MM.1S (cell line): ENCODE data around the gene CDH4.

ENCODE experiments used
- DNase-seq: peaks from one replicate; pipeline ENCODE4 v3.0.0-alpha.2; 2015
- H2AFZ ChIP-seq: fragments of 300-600 bp; sonication (generic); 2 replicates; pipeline ENCODE4 v1.6.0; 2016; ENCODE audit warnings: antibody characterized with exemption, low read length
- H3F3A ChIP-seq: fragments of 300-600 bp; sonication (generic); 2 replicates; pipeline ENCODE4 v1.6.1; 2016; ENCODE audit warnings: mild to moderate bottlenecking, antibody characterized with exemption, low read length, moderate library complexity, mixed read lengths; ENCODE audit not compliant: insufficient read depth
- H3K27ac ChIP-seq: fragments of 300-600 bp; sonication (generic); 2 replicates; pipeline ENCODE4 v1.5.1; 2016; ENCODE audit warnings: mild to moderate bottlenecking, low read length
- H3K27me3 ChIP-seq: fragments of 300-600 bp; sonication (generic); replicated peaks from 2 replicates; pipeline ENCODE4 v1.6.0; 2016; ENCODE audit warnings: low read length; ENCODE audit not compliant: insufficient read depth
- H3K36me3 ChIP-seq: fragments of 300-600 bp; sonication (generic); replicated peaks from 2 replicates; pipeline ENCODE4 v1.6.1; 2016; ENCODE audit warnings: mild to moderate bottlenecking, low read length, mixed read lengths; ENCODE audit not compliant: insufficient read depth
- H3K4me1 ChIP-seq: fragments of 300-600 bp; sonication (generic); 2 replicates; pipeline ENCODE4 v1.6.1; 2016; ENCODE audit warnings: low read length, mixed read lengths
- H3K4me2 ChIP-seq: fragments of 300-600 bp; sonication (generic); 2 replicates; pipeline ENCODE4 v1.6.0; 2016; ENCODE audit warnings: low read depth, low read length
- H3K4me3 ChIP-seq: fragments of 300-600 bp; sonication (generic); 2 replicates; pipeline ENCODE4 v1.5.1; 2016; ENCODE audit warnings: low read length, mixed read lengths
- H3K79me2 ChIP-seq: fragments of 300-600 bp; sonication (generic); 2 replicates; pipeline ENCODE4 v1.6.1; 2016; ENCODE audit warnings: mixed run types, low read length, mixed read lengths
- H3K9ac ChIP-seq: fragments of 300-600 bp; sonication (generic); 2 replicates; pipeline ENCODE4 v1.6.1; 2016; ENCODE audit warnings: low read length, mixed read lengths
- H3K9me2 ChIP-seq: fragments of 300-600 bp; sonication (generic); replicated peaks from 2 replicates; pipeline ENCODE4 v1.6.1; 2016; ENCODE audit warnings: mild to moderate bottlenecking, low read length, mixed read lengths; ENCODE audit not compliant: insufficient read depth
- H3K9me3 ChIP-seq: fragments of 300-600 bp; sonication (generic); replicated peaks from 2 replicates; pipeline ENCODE4 v1.6.1; 2016; ENCODE audit warnings: mild to moderate bottlenecking, low read length, mixed read lengths; ENCODE audit not compliant: insufficient read depth
- H4K20me1 ChIP-seq: fragments of 300-600 bp; sonication (generic); 2 replicates; pipeline ENCODE4 v1.6.1; 2016; ENCODE audit warnings: mild to moderate bottlenecking, low read length, moderate library complexity, mixed read lengths; ENCODE audit not compliant: insufficient read depth
- CTCF ChIP-seq: fragments of 300-600 bp; sonication (generic); IDR thresholded peaks from 2 replicates; pipeline ENCODE4 v1.5.1; 2016; ENCODE audit warnings: antibody characterized with exemption, low read length, mixed read lengths
- EZH2 ChIP-seq: fragments of 300-600 bp; sonication (generic); optimal IDR thresholded peaks from 2 replicates; pipeline ENCODE3; 2017; ENCODE audit warnings: low read depth, mild to moderate bottlenecking, antibody characterized with exemption, low read length, mixed read lengths
- EZH2phosphoT487 ChIP-seq: fragments of 300-600 bp; sonication (generic); IDR thresholded peaks from 2 replicates; pipeline ENCODE4 v1.6.1; 2018; ENCODE audit warnings: antibody characterized with exemption, low read length

CDH4 gene

GRCh38 chr20:61938839-61939690 is 687.0 kb downstream of the CDH4 start:
- no peaks in the 10 kb centered on the region for H4K20me1 ChIP-seq
- H2AFZ ChIP-seq = no peak overlapping the region
- no peak overlapping the region for H3K4me3 ChIP-seq
- no peak overlapping the region for H3K27ac ChIP-seq
- no peak overlapping the region for H3K4me2 ChIP-seq
- H3K9ac ChIP-seq = no peak overlapping the region
- H3K4me1 ChIP-seq = no peaks in the 10 kb centered on the region
- DNase-seq = no peak
- H3K9me2 ChIP-seq = no peaks in the 10 kb centered on the region
- H3K9me3 ChIP-seq = no peaks in the 10 kb centered on the region
- no peaks in the 10 kb centered on the region for H3K79me2 ChIP-seq
- TF ChIP-seq EZH2 (no peak), EZH2phosphoT487 (no peak), CTCF (no peak)
- H3F3A ChIP-seq = no peaks in the 10 kb centered on the region
- peaks cover 68% of the 10 kb centered on the region for H3K27me3 ChIP-seq
- H3K36me3 ChIP-seq = no peaks in the 10 kb centered on the region

- no peaks in the 10 kb centered on the region for H3K4me1 ChIP-seq
- peaks cover 61% of the 10 kb centered on the region for H3K27me3 ChIP-seq
- H3K4me3 ChIP-seq = no peak overlapping the region
- no peak overlapping the region for H2AFZ ChIP-seq
- no peaks in the 10 kb centered on the region for H3K9me3 ChIP-seq
- H3K27ac ChIP-seq = no peak overlapping the region
- TF ChIP-seq CTCF = no peak
- H3K79me2 ChIP-seq = no peaks in the 10 kb centered on the region
- no peaks in the 10 kb centered on the region for H4K20me1 ChIP-seq
- H3K36me3 ChIP-seq = no peaks in the 10 kb centered on the region
- no peak overlapping the region for H3K4me2 ChIP-seq
- no peaks in the 10 kb centered on the region for H3K9me2 ChIP-seq
- DNase-seq = no peak
- H3K9ac ChIP-seq = no peak overlapping the region
- no peaks in the 10 kb centered on the region for H3F3A ChIP-seq
These were observed 687.8 kb downstream of the CDH4 start for GRCh38 chr20:61939691-61940360.

GRCh38 chr20:61940491-61940890 is 688.4 kb downstream of the CDH4 start:
- DNase-seq = no peak

More at GRCh38 chr20:61940491-61940890, 688.4 kb downstream of the CDH4 start:
- no peak overlapping the region for H3K9ac ChIP-seq
- H3K9me3 ChIP-seq = no peaks in the 10 kb centered on the region
- H3K79me2 ChIP-seq = no peaks in the 10 kb centered on the region
- no peaks in the 10 kb centered on the region for H3K9me2 ChIP-seq
- H3F3A ChIP-seq = no peaks in the 10 kb centered on the region
- no peaks in the 10 kb centered on the region for H3K36me3 ChIP-seq
- H3K4me2 ChIP-seq = no peak overlapping the region
- H3K27me3 ChIP-seq = peaks cover 55% of the 10 kb centered on the region
- no peaks in the 10 kb centered on the region for H4K20me1 ChIP-seq
- H2AFZ ChIP-seq = no peak overlapping the region
- H3K27ac ChIP-seq = no peak overlapping the region
- no peak for TF ChIP-seq EZH2phosphoT487
- TF ChIP-seq EZH2 = no peak
- TF ChIP-seq CTCF = no peak
- no peak overlapping the region for H3K4me3 ChIP-seq
- no peaks in the 10 kb centered on the region for H3K4me1 ChIP-seq
